ENCODE measurements around the gene NRIP1.

NRIP1 gene

GRCh38 chr21:15071009-15071408, 6.2 kb upstream of the NRIP1 start:
- DNase-seq (ENCODE audit: low spot score): no peak

GRCh38 chr21:15066123-15066575, 1.3 kb upstream of the NRIP1 start:
- DNase-seq (ENCODE audit: low spot score): no peak
- TF ChIP-seq, protein P1, sequence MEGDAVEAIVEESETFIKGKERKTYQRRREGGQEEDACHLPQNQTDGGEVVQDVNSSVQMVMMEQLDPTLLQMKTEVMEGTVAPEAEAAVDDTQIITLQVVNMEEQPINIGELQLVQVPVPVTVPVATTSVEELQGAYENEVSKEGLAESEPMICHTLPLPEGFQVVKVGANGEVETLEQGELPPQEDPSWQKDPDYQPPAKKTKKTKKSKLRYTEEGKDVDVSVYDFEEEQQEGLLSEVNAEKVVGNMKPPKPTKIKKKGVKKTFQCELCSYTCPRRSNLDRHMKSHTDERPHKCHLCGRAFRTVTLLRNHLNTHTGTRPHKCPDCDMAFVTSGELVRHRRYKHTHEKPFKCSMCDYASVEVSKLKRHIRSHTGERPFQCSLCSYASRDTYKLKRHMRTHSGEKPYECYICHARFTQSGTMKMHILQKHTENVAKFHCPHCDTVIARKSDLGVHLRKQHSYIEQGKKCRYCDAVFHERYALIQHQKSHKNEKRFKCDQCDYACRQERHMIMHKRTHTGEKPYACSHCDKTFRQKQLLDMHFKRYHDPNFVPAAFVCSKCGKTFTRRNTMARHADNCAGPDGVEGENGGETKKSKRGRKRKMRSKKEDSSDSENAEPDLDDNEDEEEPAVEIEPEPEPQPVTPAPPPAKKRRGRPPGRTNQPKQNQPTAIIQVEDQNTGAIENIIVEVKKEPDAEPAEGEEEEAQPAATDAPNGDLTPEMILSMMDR (IDR thresholded peaks at IDR 0.05; ENCODE audit: extremely low read depth, missing control alignments): no peak

More at GRCh38 chr21:15071009-15071408, 6.2 kb upstream of the NRIP1 start:
- TF ChIP-seq, protein P1 (IDR thresholded peaks at IDR 0.05; ENCODE audit: extremely low read depth, missing control alignments): no peak

DNA sequence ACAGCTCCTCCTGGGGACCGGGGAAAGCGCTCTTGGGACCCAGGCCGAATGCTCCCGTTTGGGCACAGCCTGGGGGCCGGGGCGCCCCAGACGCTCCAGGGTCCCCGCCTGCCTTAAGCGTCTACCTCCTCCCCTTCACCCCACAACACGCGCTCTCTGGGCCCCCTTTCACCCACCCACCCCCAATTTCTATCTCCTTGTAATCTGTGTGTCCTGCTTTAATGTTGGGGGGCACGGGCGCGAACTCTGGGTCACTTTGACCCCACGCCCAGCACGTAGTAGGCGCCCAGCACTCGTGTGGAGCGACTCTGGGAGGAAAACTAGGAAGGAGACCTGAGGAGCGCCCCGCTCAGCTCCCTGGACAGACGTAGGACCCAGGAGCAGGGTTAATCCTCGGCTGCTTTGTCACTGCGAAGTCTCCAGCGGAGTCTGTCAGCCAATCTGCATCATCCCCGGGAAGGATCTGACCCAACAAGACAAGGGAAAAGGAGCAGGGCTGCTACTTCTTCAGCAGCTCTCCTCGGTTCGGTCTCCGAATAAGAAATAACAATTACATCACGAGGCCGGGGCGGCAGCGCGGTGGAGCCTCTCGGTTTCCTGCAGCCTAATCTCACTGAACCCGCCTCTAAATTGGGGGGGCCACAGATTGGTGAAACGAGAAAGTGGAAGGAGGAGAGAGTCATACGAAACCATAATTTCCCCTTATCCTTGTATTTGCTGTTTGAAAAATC, 757 bp upstream of the NRIP1 start:
- TF ChIP-seq, protein P1 (IDR thresholded peaks at IDR 0.05; ENCODE audit: extremely low read depth, missing control alignments): no peak
- peak; percentile 63 for DNase-seq (ENCODE audit: low spot score)

GRCh38 chr21:15063814-15064575, 805 bp downstream of the NRIP1 start:
- TF ChIP-seq, protein P1 (IDR thresholded peaks at IDR 0.05; ENCODE audit: extremely low read depth, missing control alignments): no peak
- no peak for DNase-seq (ENCODE audit: low spot score)

- DNase-seq (ENCODE audit: low spot score): peak; percentile 27
Observed at GRCh38 chr21:15063081-15063813, 1.6 kb downstream of the NRIP1 start.

GRCh38 chr21:15062606-15062965, 2.2 kb downstream of the NRIP1 start:
- TF ChIP-seq, protein P1 (IDR thresholded peaks at IDR 0.05; ENCODE audit: extremely low read depth, missing control alignments): no peak

More at GRCh38 chr21:15063081-15063813, 1.6 kb downstream of the NRIP1 start:
- TF ChIP-seq, protein P1 (IDR thresholded peaks at IDR 0.05; ENCODE audit: extremely low read depth, missing control alignments): no peak

More at GRCh38 chr21:15062606-15062965, 2.2 kb downstream of the NRIP1 start:
- DNase-seq (ENCODE audit: low spot score): peak; percentile 42

Data from GM20000 (cell line).